ENCODE data around the gene FAM98C. TPM values are rescaled to one million over a fixed set of nuclear protein-coding genes. Genes with fewer than 3 reads are reported as not detected.

The FAM98C gene
- total RNA-seq, 1 donor from 2014 or later, result 11.5 TPM

DNA sequence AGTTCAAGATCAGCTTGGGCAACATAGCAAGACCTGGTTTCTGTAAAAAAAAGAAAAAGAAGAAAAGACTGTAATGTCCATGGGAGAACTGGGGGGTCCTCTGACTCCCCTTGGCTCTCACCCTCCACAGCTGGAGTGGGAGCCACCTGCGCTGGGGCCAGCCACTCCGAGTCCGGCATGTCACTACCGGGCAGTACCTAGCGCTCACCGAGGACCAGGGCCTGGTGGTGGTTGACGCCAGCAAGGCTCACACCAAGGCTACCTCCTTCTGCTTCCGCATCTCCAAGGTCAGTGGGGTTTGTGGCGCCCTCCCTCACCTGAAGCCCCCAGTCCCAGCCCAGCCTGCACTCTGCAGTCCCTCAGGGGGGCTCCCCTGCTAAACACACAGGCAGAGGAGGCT is 45.3 kb downstream of the FAM98C start:
- Histone ChIP-seq H3K4me1 (no peaks in the 10 kb centered on the region), H3K4me3 (no peak overlapping the region), H3K27me3 (ENCODE audit: low read depth) (peaks cover 24% of the 10 kb centered on the region), H3K36me3 (no peaks in the 10 kb centered on the region), H3K27ac (replicated peaks) (no peak overlapping the region), H3K9me3 (replicated peaks) (no peaks in the 10 kb centered on the region)
- intact Hi-C loops (cut with micrococcal nuclease), result no loop called here
- TF ChIP-seq, protein P1, sequence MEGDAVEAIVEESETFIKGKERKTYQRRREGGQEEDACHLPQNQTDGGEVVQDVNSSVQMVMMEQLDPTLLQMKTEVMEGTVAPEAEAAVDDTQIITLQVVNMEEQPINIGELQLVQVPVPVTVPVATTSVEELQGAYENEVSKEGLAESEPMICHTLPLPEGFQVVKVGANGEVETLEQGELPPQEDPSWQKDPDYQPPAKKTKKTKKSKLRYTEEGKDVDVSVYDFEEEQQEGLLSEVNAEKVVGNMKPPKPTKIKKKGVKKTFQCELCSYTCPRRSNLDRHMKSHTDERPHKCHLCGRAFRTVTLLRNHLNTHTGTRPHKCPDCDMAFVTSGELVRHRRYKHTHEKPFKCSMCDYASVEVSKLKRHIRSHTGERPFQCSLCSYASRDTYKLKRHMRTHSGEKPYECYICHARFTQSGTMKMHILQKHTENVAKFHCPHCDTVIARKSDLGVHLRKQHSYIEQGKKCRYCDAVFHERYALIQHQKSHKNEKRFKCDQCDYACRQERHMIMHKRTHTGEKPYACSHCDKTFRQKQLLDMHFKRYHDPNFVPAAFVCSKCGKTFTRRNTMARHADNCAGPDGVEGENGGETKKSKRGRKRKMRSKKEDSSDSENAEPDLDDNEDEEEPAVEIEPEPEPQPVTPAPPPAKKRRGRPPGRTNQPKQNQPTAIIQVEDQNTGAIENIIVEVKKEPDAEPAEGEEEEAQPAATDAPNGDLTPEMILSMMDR (IDR thresholded peaks at IDR 0.05; ENCODE audit: borderline replicate concordance), result no peak
- no peak for DNase-seq

DNA sequence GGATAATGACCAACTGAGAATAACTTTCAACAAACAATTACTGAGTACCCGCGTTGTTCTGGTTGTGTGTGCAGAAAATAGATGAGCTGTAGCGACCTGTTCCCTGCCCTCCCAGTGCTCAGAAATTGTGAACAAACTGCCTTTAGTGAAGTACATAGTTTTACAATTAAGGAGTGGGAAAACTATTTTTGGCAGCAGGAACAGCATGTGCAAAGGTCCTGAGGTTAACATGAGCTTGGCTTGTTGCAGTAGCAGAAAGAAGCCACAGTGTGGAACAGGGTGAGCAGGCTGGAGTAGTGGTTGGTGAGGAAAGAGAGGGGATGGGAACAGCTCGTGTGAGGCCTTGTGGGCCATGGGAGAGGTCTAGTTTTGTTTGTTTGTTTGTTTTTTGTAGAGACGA is 46.6 kb downstream of the FAM98C start:
- DNase-seq, result no peak
- H3K27ac ChIP-seq (replicated peaks), result no peak overlapping the region
- no peak overlapping the region for H3K4me3 ChIP-seq
- TF ChIP-seq, protein P1 (IDR thresholded peaks at IDR 0.05; ENCODE audit: borderline replicate concordance), result no peak
- H3K4me1 ChIP-seq, result no peaks in the 10 kb centered on the region
- intact Hi-C loops (cut with micrococcal nuclease), result no loop called here
- H3K27me3 ChIP-seq (ENCODE audit: low read depth), result peaks cover 13% of the 10 kb centered on the region
- H3K36me3 ChIP-seq, result no peaks in the 10 kb centered on the region
- no peaks in the 10 kb centered on the region for H3K9me3 ChIP-seq (replicated peaks)

DNA sequence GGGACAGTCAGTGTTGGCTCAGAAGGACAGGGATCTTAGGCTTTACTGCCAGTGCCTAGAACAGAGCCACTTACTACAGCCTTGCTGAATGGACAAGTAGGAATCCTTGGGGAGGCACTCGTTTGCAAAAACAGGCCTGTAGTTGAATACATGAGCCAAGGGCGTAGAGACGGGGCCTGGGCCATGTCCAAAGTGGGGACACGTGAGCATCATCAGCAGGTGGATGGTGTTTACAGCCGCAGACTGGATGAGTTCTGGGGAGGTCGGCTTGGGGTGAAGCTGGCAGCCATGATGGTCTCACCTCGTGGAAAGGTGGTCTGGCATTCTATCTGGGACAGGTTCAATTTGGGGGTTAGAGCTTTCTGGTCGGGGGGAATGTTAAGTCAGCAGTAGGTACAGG is 48.1 kb downstream of the FAM98C start:
- Histone ChIP-seq H3K36me3 (no peaks in the 10 kb centered on the region), H3K27me3 (ENCODE audit: low read depth) (peaks cover 13% of the 10 kb centered on the region), H3K4me1 (no peaks in the 10 kb centered on the region), H3K27ac (replicated peaks) (no peak overlapping the region), H3K4me3 (no peak overlapping the region), H3K9me3 (replicated peaks) (no peaks in the 10 kb centered on the region)
- TF ChIP-seq, protein P1 (IDR thresholded peaks at IDR 0.05; ENCODE audit: borderline replicate concordance), result no peak
- no peak for DNase-seq
- intact Hi-C loops (cut with micrococcal nuclease), result no loop called here

GRCh38 chr19:38451629-38452028 is 48.7 kb downstream of the FAM98C start:
- intact Hi-C loops (cut with micrococcal nuclease), result no loop called here
- Histone ChIP-seq H3K27me3 (ENCODE audit: low read depth) (peaks cover 13% of the 10 kb centered on the region), H3K9me3 (replicated peaks) (no peaks in the 10 kb centered on the region), H3K4me1 (no peaks in the 10 kb centered on the region), H3K27ac (replicated peaks) (no peak overlapping the region), H3K4me3 (no peak overlapping the region), H3K36me3 (no peaks in the 10 kb centered on the region)
- TF ChIP-seq, protein P1 (IDR thresholded peaks at IDR 0.05; ENCODE audit: borderline replicate concordance), result no peak
- no peak for DNase-seq

DNA sequence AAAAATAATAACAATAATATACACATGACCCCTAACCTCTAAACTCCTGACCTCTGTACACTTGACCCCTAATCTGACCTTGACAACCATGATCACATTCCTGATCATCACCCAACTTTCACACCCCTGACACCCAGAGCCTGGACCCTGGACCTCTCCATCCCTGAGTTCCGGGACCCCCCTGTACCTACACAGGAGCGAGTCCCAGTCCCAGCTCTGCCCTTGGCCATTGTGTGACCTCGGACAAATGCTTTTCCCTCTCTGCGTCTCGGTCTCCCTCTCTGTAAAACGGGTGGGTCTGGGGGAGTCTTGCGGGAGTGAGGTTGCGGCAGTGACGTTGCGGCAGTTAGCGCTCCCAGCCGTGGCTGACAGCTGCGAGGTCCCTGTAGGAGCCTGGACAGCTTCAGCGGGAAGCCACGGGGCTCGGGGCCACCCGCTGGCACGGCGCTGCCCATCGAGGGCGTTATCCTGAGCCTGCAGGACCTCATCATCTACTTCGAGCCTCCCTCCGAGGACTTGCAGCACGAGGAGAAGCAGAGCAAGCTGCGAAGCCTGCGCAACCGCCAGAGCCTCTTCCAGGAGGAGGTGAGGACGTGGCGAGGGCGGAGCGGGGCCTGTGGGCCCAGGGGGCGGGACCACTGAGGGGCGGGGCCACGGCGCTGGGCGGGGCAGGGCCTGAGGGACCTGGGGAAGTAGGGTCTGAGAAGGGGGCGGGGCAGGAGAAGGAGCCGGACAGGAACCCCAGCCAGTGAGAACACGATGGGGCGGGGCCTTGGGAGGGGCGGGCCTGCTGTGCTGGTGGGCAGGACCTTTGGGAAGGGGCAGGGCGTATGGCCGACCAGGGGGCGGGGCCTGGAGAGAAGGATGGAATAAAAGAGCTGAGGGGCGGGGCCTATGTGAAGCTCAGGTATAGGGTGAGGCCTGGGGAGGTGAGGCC is 49.8 kb downstream of the FAM98C start:
- intact Hi-C loops (cut with micrococcal nuclease), result no loop called here
- H3K27ac ChIP-seq (replicated peaks), result no peak overlapping the region
- H3K36me3 ChIP-seq, result no peaks in the 10 kb centered on the region
- DNase-seq, result no peak
- no peaks in the 10 kb centered on the region for H3K4me1 ChIP-seq
- TF ChIP-seq, protein P1 (IDR thresholded peaks at IDR 0.05; ENCODE audit: borderline replicate concordance), result no peak
- H3K9me3 ChIP-seq (replicated peaks), result no peaks in the 10 kb centered on the region
- H3K4me3 ChIP-seq, result no peak overlapping the region
- peaks cover 7% of the 10 kb centered on the region for H3K27me3 ChIP-seq (ENCODE audit: low read depth)
